Stimulated activated CD8-positive, alpha-beta memory T cell treated with anti-CD3 and anti-CD28 coated beads, Interleukin-15, amount 100 ng/mL, for 4 hours (primary cell): Measurements from ENCODE around the gene RGS6.
"Not testable (repeated sequence)": the region's sequence is repeated elsewhere in the genome, so short reads cannot be mapped to it uniquely, and the experiment has no call there.

Experiments used
- DNase-seq, 2 donors: peaks; one replicate each; pipeline ENCODE4 v3.0.0-alpha.2; 2020; ENCODE audit warnings: low read depth in 2 of 2

The RGS6 gene

GRCh38 chr14:72451054-72451972, 519.1 kb downstream of the RGS6 start:
- peak; percentile 12 to 20 for DNase-seq

GRCh38 chr14:72452774-72453173, 520.5 kb downstream of the RGS6 start:
- no peak for DNase-seq

GRCh38 chr14:72454388-72455160, 522.3 kb downstream of the RGS6 start:
- no peak for DNase-seq

GRCh38 chr14:72457641-72458040, 525.4 kb downstream of the RGS6 start:
- no peak for DNase-seq

DNA sequence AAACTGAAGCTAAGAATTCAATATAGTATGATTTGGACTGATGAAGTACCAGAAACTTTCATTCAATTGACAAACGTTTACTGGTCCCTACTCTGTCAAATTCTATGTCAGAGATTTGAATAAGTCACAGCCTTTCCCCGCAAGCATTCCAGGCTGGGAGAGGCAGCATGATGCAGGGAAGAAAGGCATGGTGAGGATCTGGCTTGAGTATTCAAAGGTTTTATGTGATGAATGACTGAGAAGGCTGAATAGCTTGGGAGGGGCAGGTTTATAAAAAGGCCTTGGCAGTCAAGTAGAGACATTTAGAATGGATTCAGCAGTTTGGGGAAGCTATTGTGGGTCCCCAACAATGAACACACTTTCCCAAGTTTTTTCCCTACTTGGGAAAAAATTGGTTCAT, 529.8 kb downstream of the RGS6 start:
- DNase-seq, result no peak

DNA sequence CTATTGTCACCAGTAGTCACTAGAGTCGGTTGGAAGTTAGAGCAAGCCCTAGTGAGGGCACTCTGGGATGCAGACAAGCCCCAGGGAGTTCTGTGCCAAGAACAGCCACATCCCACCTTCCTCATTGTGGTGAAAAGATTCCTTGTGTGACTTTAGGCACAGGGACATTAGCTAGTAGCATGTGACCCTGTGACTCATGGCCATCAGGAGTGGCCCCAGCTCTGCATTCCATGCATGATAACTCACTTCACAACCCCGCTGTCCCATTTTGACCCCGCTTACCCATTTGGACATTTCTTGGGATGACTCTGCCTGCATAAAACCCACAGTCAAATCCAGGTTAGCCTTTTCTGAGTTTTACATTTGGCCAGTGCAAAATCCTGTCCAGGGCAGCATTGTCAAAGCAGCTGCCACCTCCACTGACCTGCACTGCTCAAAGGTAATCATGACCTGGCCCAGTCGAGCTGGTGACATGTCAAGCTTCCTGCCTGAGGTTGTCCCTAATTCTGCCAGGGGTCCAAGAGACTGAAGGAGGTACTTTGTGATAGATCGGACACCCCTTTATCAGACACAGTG, 531.1 kb downstream of the RGS6 start:
- DNase-seq, result no peak

DNA sequence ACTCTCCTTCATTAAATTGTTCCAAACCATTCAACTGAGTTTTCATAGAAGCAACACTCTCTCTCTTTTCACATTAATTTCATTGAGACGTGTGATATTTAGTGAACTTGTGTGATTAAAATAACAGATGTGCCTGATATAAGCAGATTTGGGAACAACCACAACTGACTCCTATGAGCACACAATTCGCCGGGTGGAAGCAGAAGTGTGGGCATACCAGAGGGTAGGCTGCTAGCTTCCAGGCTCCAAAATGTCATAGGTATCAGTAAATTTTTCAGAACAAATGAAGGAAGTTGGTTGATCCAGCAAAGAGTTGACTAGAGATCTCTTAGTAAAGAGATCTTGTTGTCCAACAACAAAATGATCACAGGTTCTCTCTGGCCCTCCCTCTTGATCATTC, 532.0 kb downstream of the RGS6 start:
- DNase-seq, result no peak

DNA sequence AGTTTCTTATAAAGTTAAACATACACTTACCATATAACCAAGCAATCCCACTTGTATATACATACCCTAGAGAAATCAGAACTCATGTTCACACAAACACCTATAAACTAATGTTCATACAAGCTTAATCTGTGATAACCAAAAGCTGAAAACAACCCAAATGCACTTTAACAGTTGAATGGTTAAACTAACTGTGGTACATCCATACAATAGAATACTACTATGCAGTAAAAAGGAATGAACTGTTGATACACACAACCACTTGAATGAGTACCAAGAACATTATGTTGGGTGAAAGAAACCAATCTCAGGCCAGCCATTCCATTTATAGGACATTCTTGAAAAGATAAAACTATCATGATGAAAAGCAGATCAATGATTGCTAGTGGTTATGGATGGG, 534.1 kb downstream of the RGS6 start:
- DNase-seq, result no peak

DNA sequence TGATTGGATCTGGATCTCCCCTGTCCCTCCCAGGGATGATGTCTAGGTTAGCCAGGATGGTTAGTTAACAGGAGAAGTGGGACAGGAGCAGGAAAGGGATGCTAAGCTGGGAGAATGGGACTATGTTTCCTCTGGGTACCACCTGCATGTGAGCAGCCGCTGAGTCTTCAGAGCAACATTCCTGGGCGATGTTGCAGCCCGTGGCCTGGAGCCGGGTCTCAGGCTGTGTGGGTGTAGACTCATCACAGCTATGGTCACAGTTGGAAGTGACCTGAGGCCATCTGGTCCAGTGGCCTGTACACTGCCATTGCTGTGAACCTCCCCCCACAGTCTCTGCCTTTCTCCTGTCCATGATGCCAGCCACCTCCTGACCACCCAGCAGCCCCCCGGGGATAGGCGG, 539.1 kb downstream of the RGS6 start:
- no peak for DNase-seq

DNA sequence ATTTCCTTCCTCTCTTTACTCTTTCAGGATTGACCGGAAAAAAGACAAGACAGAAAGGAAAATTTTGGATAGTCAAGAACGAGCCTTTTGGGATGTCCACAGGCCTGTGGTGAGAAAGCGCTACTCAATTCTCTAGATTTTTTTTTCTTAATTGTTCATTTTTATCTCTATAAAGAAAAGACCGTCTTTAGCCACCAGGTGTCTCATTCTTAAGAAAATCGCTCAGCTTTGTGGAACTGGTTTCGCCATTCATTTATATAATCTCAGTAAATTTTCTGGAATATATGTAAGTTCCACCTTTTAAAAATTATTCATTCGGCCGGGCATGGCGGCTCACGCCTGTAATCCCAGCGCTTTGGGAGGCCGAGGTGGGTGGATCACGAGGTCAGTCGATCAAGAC, 540.6 kb downstream of the RGS6 start:
- no peak for DNase-seq

DNA sequence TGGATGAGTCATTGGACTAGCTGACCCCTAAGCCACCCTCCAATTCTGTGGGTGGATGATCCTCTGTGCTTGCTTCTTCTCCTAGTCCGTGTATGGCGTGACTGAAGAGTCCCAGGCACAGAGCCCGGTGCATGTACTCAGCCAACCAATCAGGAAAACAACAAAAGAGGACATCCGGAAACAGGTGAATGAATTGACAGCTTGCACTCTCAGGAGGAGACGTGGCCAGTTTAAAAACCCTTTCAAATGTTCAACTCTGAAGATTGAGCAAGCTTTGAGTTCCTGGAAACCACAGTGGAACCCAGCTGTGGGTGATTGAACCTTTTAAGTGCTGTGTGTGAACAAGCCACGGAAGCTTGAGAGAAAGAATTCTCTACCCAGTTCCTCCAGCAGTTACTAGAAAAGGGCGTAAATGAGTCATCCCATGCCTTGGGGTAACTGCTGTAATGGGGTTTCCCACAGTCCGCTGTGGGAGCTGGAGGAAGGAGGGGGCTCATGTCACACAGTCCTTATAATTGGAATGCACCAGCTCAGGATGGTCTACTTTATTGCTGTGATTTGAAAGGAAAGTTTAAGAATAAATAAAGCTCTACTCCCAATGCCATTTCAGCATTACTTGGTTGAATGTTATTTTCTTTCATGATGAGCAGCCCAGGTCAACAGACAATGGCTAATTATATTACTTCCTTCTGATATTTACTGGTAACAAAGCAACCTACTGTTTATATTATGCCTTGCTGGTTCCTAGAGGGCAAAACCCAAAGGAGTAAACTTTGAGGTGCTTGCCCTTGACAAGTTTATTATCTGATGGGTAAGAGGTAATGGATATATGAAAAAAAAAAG, 544.6 kb downstream of the RGS6 start:
- DNase-seq, result peak; percentile 42 to 63

- not testable (repeated sequence) for DNase-seq
Observed at GRCh38 chr14:72477578-72477977, 545.3 kb downstream of the RGS6 start.

DNA sequence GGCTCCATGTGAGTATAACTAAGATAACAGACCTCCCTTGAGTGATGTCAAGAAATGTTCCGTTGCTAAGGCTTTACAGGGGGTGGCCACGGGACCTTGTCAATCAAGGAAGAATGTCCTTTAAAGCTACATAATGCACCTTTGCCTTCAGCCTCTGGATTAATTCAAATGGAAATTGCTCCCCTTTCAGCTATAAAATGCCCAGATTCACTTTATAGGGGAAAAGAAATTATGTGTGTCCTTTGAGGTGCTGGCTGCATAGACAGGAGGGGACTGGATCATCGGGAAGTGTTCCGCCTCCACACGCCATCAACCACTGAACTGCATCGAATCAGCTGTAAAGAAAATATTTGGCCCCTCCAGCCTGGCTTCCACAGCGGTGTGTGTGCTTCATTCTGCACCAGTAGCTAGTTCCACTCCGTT, 546.3 kb downstream of the RGS6 start:
- no peak for DNase-seq

- DNase-seq, result no peak
Observed at GRCh38 chr14:72479461-72479931, 547.3 kb downstream of the RGS6 start.

GRCh38 chr14:72480464-72481243, 548.4 kb downstream of the RGS6 start:
- DNase-seq, result no peak

- DNase-seq, result no peak
Observed at GRCh38 chr14:72483311-72483710, 551.1 kb downstream of the RGS6 start.

DNA sequence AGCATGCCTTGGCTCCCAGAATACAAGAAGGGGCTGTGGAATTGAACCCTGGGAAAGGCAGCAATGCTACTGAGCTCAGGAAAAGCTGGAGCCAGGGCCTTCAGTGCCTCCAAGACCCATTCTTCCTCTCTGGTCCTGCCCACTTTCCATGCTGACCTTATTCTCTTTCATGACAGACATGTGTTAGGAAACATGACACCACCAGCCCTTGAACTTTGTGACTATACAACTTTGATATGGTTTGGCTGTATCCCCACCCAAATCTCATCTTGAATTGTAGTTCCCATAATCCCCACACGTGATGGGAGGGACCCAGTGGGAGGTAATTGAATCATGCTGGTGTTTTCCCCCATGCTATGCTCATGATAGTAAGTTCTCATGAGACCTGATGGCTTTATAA, 553.5 kb downstream of the RGS6 start:
- no peak for DNase-seq

- DNase-seq, result no peak
Observed at GRCh38 chr14:72488514-72488913, 556.3 kb downstream of the RGS6 start.

DNA sequence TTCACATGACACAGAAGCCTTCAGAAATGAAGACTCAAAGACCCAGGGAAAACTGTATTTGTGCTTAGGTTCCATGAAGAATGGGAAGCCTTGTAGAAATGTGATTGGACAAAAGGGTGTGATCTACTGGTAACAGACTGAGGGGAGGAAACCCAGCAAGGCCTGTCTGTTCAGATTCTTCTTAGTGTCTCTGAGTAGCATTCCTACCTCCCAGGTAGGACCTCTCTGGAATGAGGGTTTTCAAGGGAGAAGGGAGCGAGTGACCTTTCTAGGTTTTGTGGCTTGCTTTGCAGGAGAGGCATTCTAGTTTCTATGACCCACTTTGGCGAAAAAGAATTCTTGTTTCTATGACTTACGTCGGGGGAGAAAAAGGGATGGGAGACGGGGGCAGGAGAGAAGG, 560.0 kb downstream of the RGS6 start:
- no peak for DNase-seq

GRCh38 chr14:72495668-72496067, 563.4 kb downstream of the RGS6 start:
- no peak for DNase-seq

DNA sequence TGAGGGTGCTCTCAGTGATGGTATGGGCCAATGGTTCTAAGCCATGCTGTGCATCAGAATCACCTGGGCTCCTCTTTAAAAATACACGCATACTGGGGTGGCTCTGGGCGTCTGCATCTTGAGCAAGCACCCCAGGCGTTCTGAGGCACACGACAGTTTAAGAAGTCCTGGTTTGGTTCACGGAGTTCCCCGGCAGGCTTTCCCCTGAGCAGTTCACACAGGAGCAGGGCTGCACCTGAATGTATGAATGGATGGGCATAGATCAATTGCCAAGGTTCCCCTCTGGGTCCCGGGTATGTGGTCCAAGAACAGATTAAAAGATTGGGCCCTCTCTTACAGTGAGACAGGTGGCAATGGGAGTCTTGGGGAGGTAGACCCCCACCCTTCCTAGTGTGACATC, 566.4 kb downstream of the RGS6 start:
- DNase-seq, result no peak
